Upper lobe of left lung (tissue), 6 donors: ENCODE data around the gene ACOXL. TPM values are rescaled to one million over a fixed set of nuclear protein-coding genes. Genes with fewer than 3 reads are reported as not detected.

Experiments used
- ATAC-seq, 2 donors: fragments of 200-7000 bp; cut with Tn5 transposase; one replicate each; pipeline ENCODE4 v1.9.1; 2022; ENCODE audit warnings: mild to moderate bottlenecking in 2 of 2, moderate library complexity in 2 of 2; ENCODE audit not compliant: low FRiP score in 2 of 2
- DNase-seq, 2 donors: peaks; one replicate each; pipeline ENCODE4 v3.0.0-alpha.2; 2019 to 2020
- H3K27ac ChIP-seq, 4 donors: fragments of 200-600 bp; sonication (generic); one replicate each; pipeline ENCODE4 v1.5.1; 2016 to 2019
- H3K27me3 ChIP-seq, 4 donors: fragments of 200-600 bp; sonication (generic); one replicate each; pipeline ENCODE4 v1.5.1; 2017 to 2019
- H3K36me3 ChIP-seq, 4 donors: fragments of 200-600 bp; sonication (generic); one replicate each; pipeline ENCODE4 v1.5.1; 2016 to 2019
- H3K4me1 ChIP-seq, 4 donors: fragments of 200-600 bp; sonication (generic); one replicate each; pipeline ENCODE4 v1.5.1; 2018 to 2019
- H3K4me3 ChIP-seq, 4 donors: fragments of 200-600 bp; sonication (generic); one replicate each; pipeline ENCODE4 v1.5.1; 2017 to 2019; ENCODE audit warnings: mild to moderate bottlenecking in 2 of 4, moderate library complexity in 1 of 4
- H3K9me3 ChIP-seq, 4 donors: fragments of 200-600 bp; sonication (generic); one replicate each; pipeline ENCODE4 v1.5.1; 2018 to 2019
- EP300 ChIP-seq, 4 donors: sonication (generic); formaldehyde crosslinking; IDR thresholded peaks; one replicate each; pipeline ENCODE4 v1.5.1; 2017; ENCODE audit warnings: antibody characterized with exemption in 4 of 4, control low read depth in 2 of 4
- POLR2A ChIP-seq, 4 donors: fragments of 450-650 bp; IDR thresholded peaks; one replicate each; pipeline ENCODE4 v1.5.1; 2016 to 2017; ENCODE audit warnings: antibody characterized with exemption in 4 of 4, mild to moderate bottlenecking in 2 of 4
- POLR2AphosphoS5 ChIP-seq, 2 donors: sonication (generic); formaldehyde crosslinking; IDR thresholded peaks; one replicate each; pipeline ENCODE4 v1.5.1; 2017; ENCODE audit warnings: antibody characterized with exemption in 2 of 2
- WGBS, 2 donors: methylation state at CpG; one replicate each; pipeline ENCODE4 v1.1.5; 2017 to 2018; 5-methylcytosine and 5-hydroxymethylcytosine counted together
- total RNA-seq, 6 donors: library from RNA; depleted of rRNA in 4 of 6; stranded (reverse); fragments of >200 nt in 4 of 6; gene quantifications; one replicate each; pipeline versions ENCODE4 v1.1.0 to v1.2.1, GENCODE V29; 2016 to 2021
- TF ChIP-seq, protein P1 (sequence below), 6 experiments: fragments of 450-650 bp in 4 of 6; fragments of 200-600 bp in 2 of 6; sonication (generic) in 2 of 6; IDR thresholded peaks; one replicate each; pipeline ENCODE4 v1.5.1; 2016 to 2019; ENCODE audit warnings: antibody characterized with exemption in 6 of 6
- donor health status: DM: no; HTN: no; CAD: no; lungs with moderate emphysema.
- donor health status: DM: no; HTN: yes; CAD: no; lungs with severe emphysema.

ACOXL gene
- total RNA-seq, 6 donors from 2014 or later = 30.2 to 128 (median 38.0) TPM

GRCh38 chr2:110984694-110985490, 252.5 kb downstream of the ACOXL start:
- H3K4me1 ChIP-seq = no peaks in the 10 kb centered on the region
- no peak for TF ChIP-seq POLR2A (IDR thresholded peaks at IDR 0.05)
- no peak for TF ChIP-seq EP300 (IDR thresholded peaks at IDR 0.05)
- TF ChIP-seq, protein P1, sequence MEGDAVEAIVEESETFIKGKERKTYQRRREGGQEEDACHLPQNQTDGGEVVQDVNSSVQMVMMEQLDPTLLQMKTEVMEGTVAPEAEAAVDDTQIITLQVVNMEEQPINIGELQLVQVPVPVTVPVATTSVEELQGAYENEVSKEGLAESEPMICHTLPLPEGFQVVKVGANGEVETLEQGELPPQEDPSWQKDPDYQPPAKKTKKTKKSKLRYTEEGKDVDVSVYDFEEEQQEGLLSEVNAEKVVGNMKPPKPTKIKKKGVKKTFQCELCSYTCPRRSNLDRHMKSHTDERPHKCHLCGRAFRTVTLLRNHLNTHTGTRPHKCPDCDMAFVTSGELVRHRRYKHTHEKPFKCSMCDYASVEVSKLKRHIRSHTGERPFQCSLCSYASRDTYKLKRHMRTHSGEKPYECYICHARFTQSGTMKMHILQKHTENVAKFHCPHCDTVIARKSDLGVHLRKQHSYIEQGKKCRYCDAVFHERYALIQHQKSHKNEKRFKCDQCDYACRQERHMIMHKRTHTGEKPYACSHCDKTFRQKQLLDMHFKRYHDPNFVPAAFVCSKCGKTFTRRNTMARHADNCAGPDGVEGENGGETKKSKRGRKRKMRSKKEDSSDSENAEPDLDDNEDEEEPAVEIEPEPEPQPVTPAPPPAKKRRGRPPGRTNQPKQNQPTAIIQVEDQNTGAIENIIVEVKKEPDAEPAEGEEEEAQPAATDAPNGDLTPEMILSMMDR (IDR thresholded peaks at IDR 0.05) = no peak
- ATAC-seq = no peak
- DNase-seq = no peak
- no peak overlapping the region for H3K4me3 ChIP-seq
- H3K27me3 ChIP-seq = no peaks in the 10 kb centered on the region
- H3K27ac ChIP-seq = no peak overlapping the region
- no peaks in the 10 kb centered on the region for H3K9me3 ChIP-seq
- WGBS, 2 donors = 83 to 88% methylated on average over 8 of the region's 8 CpGs
- H3K36me3 ChIP-seq = no peaks in the 10 kb centered on the region

DNA sequence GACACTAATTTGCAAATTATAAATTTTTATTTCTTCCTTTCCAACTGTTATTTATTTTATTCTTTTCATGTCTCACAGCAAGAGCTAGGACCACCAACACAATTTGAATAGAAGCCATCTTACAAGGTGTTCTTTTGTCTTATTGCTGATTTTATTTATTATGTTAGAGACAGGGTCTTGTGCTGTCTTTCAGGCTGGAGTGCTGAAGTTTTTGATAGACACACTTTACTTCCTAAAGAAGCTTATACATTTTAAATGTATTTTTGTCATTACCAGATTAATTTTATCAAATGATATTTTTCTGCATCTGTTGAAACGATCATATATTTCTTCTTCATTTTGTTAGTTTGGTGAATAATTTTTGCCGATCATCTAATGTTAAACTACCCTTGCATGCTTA, 258.1 kb downstream of the ACOXL start:
- Histone ChIP-seq H3K27ac (no peak overlapping the region), H3K4me1 (peaks cover 12 to 17% (median 13%) of the 10 kb centered on the region in 4 donors), H3K4me3 (no peak overlapping the region), H3K36me3 (no peaks in the 10 kb centered on the region), H3K27me3 (no peaks in the 10 kb centered on the region), H3K9me3 (no peaks in the 10 kb centered on the region)
- no peak for ATAC-seq
- no peak for DNase-seq
- no peak for TF ChIP-seq EP300 (IDR thresholded peaks at IDR 0.05)
- 97 to 98% methylated on average over 2 of the region's 2 CpGs for WGBS, 2 donors

- Histone ChIP-seq H3K27me3 (no peaks in the 10 kb centered on the region), H3K4me3 (no peak overlapping the region), H3K27ac (no peak overlapping the region), H3K4me1 (peaks cover 12 to 17% (median 13%) of the 10 kb centered on the region in 4 donors), H3K36me3 (no peaks in the 10 kb centered on the region), H3K9me3 (no peaks in the 10 kb centered on the region)
- DNase-seq (no peak), ATAC-seq (no peak)
- TF ChIP-seq POLR2AphosphoS5 (IDR thresholded peaks at IDR 0.05) (no peak), POLR2A (IDR thresholded peaks at IDR 0.05) (no peak), EP300 (IDR thresholded peaks at IDR 0.05) (no peak)
- TF ChIP-seq, protein P1 (IDR thresholded peaks at IDR 0.05) = no peak
- WGBS, 2 donors = 71 to 81% methylated on average over 5 of the region's 5 CpGs
Observed at GRCh38 chr2:110991911-110992310, 259.5 kb downstream of the ACOXL start.

- Histone ChIP-seq H3K4me1 (peaks cover 12 to 25% (median 13%) of the 10 kb centered on the region in 4 donors), H3K27ac (peak overlapping the region; percentile 34 to 58 (median 50)), H3K4me3 (no peak overlapping the region), H3K36me3 (no peaks in the 10 kb centered on the region), H3K9me3 (no peaks in the 10 kb centered on the region), H3K27me3 (no peaks in the 10 kb centered on the region)
- TF ChIP-seq POLR2A (IDR thresholded peaks at IDR 0.05) (no peak), EP300 (IDR thresholded peaks at IDR 0.05) (no peak), POLR2AphosphoS5 (IDR thresholded peaks at IDR 0.05) (no peak)
- TF ChIP-seq, protein P1 (IDR thresholded peaks at IDR 0.05) = no peak
- no peak for ATAC-seq
- WGBS, 2 donors = 65 to 89% methylated on average over 2 of the region's 2 CpGs
- DNase-seq = no peak
Observed at GRCh38 chr2:110992886-110993285, 260.5 kb downstream of the ACOXL start.

GRCh38 chr2:110993557-110994231, 261.3 kb downstream of the ACOXL start:
- no peaks in the 10 kb centered on the region for H3K36me3 ChIP-seq
- peak overlapping the region; percentile 34 to 58 (median 50) for H3K27ac ChIP-seq
- 29 to 36% methylated on average over 4 of the region's 4 CpGs for WGBS, 2 donors
- no peaks in the 10 kb centered on the region for H3K9me3 ChIP-seq
- TF ChIP-seq EP300 (IDR thresholded peaks at IDR 0.05) = peak in 1 of 4 donors; percentile 67
- TF ChIP-seq POLR2A (IDR thresholded peaks at IDR 0.05) = no peak
- TF ChIP-seq POLR2AphosphoS5 (IDR thresholded peaks at IDR 0.05) = peak in 1 of 2 donors; percentile 56
- H3K4me3 ChIP-seq = no peak overlapping the region
- no peaks in the 10 kb centered on the region for H3K27me3 ChIP-seq
- peak; percentile 79 to 92 for ATAC-seq
- peaks cover 12 to 26% (median 13%) of the 10 kb centered on the region in 4 donors for H3K4me1 ChIP-seq
- peak in 1 of 2 donors; percentile 87 for DNase-seq
